ENCODE data around the gene HTT.

- TF ChIP-seq POLR2A (IDR thresholded peaks at IDR 0.05; ENCODE audit: borderline replicate concordance, extremely low read depth, insufficient read depth, insufficient read length) (no peak), SP1 (IDR thresholded peaks at IDR 0.05; ENCODE audit: low read depth) (no peak), CTCF (IDR thresholded peaks at IDR 0.05 in 2 of 3, conservative IDR thresholded peaks at IDR 0.05 in 1 of 3; ENCODE audit: borderline replicate concordance in 1 of 3, insufficient read depth in 1 of 3, low read depth in 2 of 3, low read length in 2 of 3) (no peak), SIN3A (IDR thresholded peaks at IDR 0.05; ENCODE audit: low read depth) (no peak), CEBPB (IDR thresholded peaks at IDR 0.05; ENCODE audit: low read depth) (no peak), POLR2AphosphoS5 (IDR thresholded peaks at IDR 0.05; ENCODE audit: low read depth, low read length) (no peak), EZH2 (IDR thresholded peaks at IDR 0.05) (no peak), YY1 (IDR thresholded peaks at IDR 0.05; ENCODE audit: extremely low read depth, insufficient replicate concordance, low read depth, low read length) (no peak), SRF (IDR thresholded peaks at IDR 0.05; ENCODE audit: low read depth) (no peak)
- TF ChIP-seq, protein P1, sequence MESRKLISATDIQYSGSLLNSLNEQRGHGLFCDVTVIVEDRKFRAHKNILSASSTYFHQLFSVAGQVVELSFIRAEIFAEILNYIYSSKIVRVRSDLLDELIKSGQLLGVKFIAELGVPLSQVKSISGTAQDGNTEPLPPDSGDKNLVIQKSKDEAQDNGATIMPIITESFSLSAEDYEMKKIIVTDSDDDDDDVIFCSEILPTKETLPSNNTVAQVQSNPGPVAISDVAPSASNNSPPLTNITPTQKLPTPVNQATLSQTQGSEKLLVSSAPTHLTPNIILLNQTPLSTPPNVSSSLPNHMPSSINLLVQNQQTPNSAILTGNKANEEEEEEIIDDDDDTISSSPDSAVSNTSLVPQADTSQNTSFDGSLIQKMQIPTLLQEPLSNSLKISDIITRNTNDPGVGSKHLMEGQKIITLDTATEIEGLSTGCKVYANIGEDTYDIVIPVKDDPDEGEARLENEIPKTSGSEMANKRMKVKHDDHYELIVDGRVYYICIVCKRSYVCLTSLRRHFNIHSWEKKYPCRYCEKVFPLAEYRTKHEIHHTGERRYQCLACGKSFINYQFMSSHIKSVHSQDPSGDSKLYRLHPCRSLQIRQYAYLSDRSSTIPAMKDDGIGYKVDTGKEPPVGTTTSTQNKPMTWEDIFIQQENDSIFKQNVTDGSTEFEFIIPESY (IDR thresholded peaks at IDR 0.05; ENCODE audit: extremely low read depth, insufficient replicate concordance, low read length): no peak
- TF ChIP-seq, protein P2, sequence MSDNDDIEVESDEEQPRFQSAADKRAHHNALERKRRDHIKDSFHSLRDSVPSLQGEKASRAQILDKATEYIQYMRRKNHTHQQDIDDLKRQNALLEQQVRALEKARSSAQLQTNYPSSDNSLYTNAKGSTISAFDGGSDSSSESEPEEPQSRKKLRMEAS (IDR thresholded peaks at IDR 0.05): no peak
- TF ChIP-seq, protein P3, sequence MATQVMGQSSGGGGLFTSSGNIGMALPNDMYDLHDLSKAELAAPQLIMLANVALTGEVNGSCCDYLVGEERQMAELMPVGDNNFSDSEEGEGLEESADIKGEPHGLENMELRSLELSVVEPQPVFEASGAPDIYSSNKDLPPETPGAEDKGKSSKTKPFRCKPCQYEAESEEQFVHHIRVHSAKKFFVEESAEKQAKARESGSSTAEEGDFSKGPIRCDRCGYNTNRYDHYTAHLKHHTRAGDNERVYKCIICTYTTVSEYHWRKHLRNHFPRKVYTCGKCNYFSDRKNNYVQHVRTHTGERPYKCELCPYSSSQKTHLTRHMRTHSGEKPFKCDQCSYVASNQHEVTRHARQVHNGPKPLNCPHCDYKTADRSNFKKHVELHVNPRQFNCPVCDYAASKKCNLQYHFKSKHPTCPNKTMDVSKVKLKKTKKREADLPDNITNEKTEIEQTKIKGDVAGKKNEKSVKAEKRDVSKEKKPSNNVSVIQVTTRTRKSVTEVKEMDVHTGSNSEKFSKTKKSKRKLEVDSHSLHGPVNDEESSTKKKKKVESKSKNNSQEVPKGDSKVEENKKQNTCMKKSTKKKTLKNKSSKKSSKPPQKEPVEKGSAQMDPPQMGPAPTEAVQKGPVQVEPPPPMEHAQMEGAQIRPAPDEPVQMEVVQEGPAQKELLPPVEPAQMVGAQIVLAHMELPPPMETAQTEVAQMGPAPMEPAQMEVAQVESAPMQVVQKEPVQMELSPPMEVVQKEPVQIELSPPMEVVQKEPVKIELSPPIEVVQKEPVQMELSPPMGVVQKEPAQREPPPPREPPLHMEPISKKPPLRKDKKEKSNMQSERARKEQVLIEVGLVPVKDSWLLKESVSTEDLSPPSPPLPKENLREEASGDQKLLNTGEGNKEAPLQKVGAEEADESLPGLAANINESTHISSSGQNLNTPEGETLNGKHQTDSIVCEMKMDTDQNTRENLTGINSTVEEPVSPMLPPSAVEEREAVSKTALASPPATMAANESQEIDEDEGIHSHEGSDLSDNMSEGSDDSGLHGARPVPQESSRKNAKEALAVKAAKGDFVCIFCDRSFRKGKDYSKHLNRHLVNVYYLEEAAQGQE (IDR thresholded peaks at IDR 0.05; ENCODE audit: low read depth): no peak
Measured at GRCh38 chr4:3184725-3185124, 110.2 kb downstream of the HTT start.
